ENCODE measurements around the gene KDF1. TPM values are rescaled to one million over a fixed set of nuclear protein-coding genes. Genes with fewer than 3 reads are reported as not detected.
A peak's percentile ranks its signal among the peaks of the same experiment; 100 is the strongest.

Gene KDF1
- total and polyA plus RNA-seq, 2 of the 13 experiments (the other 11 are each of a cell fraction or from before 2014, with no cell fraction given), result 1.9 to 4.9 TPM

DNA sequence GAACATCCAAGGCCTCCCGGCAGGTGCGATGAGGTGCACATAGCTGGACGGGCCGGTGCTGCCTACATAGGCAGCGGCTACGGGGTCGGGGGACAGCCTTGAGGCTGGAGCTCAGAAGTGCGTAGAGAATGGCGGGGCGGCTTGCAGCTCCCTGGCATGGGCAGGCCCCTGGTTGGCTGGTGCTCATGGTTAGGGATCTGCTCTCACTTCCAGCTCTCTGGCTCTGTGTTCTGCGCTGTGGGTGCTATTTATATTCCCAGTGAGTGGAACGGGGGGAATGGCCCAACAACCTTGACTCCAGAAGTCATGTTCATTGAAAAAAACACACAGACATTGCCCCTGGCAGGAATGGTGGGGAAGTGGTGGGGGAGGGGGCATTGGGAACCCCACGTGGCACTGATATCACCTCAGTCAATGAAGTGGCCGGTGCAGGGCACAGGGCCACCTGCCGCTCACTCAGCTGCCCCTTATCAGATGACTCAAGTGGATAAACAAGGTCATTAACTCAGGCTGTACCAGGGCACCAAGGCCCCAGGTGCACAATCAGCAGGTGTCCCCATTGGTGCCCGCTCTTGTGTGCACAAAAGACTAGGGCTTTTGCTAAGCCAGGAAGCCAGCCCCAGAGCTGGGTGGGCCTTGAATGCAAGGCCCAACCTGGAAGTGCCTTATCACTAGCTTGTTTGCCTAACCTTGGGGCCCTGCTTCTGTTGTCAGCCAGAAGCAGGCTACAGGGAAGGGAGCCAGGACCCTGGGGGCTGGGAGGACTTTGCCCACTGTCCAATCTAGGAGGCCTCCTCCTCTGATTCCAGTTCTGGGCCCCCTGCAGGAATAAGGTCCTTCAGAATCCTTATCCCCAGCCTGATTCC is 46.3 kb downstream of the KDF1 start, which contains the start of gene NR0B2 (continued):
- TF ChIP-seq CBX5 (CRISPR knock-in tag; IDR thresholded peaks at IDR 0.05; ENCODE audit: borderline replicate concordance), result peak; percentile 97
- TF ChIP-seq ZNF136 (CRISPR knock-in tag; IDR thresholded peaks at IDR 0.05; ENCODE audit: low read depth), result 0 out of 2 replicates have a peak, but pooled peaks have one; percentile 84
- TF ChIP-seq, protein P1, sequence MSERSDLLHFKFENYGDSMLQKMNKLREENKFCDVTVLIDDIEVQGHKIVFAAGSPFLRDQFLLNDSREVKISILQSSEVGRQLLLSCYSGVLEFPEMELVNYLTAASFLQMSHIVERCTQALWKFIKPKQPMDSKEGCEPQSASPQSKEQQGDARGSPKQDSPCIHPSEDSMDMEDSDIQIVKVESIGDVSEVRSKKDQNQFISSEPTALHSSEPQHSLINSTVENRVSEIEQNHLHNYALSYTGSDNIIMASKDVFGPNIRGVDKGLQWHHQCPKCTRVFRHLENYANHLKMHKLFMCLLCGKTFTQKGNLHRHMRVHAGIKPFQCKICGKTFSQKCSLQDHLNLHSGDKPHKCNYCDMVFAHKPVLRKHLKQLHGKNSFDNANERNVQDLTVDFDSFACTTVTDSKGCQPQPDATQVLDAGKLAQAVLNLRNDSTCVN (CRISPR knock-in tag; IDR thresholded peaks at IDR 0.05; ENCODE audit: borderline replicate concordance), result no peak
- TF ChIP-seq FOXK1 (CRISPR knock-in tag; IDR thresholded peaks at IDR 0.05; ENCODE audit: borderline replicate concordance, low read depth), result peak; percentile 98
- TF ChIP-seq SP1 (IDR thresholded peaks at IDR 0.05), result no peak
- TF ChIP-seq SP1 (CRISPR knock-in tag; IDR thresholded peaks at IDR 0.05), result peak; percentile 14
- no peak for TF ChIP-seq ZNF510 (CRISPR knock-in tag; IDR thresholded peaks at IDR 0.05; ENCODE audit: low read depth)
- peak; percentile 90 for TF ChIP-seq REL (CRISPR knock-in tag; conservative IDR thresholded peaks at IDR 0.05)
- TF ChIP-seq, protein P2, sequence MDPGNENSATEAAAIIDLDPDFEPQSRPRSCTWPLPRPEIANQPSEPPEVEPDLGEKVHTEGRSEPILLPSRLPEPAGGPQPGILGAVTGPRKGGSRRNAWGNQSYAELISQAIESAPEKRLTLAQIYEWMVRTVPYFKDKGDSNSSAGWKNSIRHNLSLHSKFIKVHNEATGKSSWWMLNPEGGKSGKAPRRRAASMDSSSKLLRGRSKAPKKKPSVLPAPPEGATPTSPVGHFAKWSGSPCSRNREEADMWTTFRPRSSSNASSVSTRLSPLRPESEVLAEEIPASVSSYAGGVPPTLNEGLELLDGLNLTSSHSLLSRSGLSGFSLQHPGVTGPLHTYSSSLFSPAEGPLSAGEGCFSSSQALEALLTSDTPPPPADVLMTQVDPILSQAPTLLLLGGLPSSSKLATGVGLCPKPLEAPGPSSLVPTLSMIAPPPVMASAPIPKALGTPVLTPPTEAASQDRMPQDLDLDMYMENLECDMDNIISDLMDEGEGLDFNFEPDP (CRISPR knock-in tag; conservative IDR thresholded peaks at IDR 0.05), result no peak; the same call in 1 of the 2 replicates
- peak; percentile 96 for TF ChIP-seq TAF1 (CRISPR knock-in tag; IDR thresholded peaks at IDR 0.05)
- TF ChIP-seq SP5 (CRISPR knock-in tag; IDR thresholded peaks at IDR 0.05; ENCODE audit: borderline replicate concordance, low read depth), result peak; percentile 81
- TF ChIP-seq MLLT10 (CRISPR knock-in tag; IDR thresholded peaks at IDR 0.05), result peak; percentile 95
- TF ChIP-seq TCF7L2 (IDR thresholded peaks at IDR 0.05; ENCODE audit: low read depth, low read length), result no peak
- TF ChIP-seq ONECUT2 (CRISPR knock-in tag; IDR thresholded peaks at IDR 0.05), result peak; percentile 64
- TF ChIP-seq HOXA9 (CRISPR knock-in tag; IDR thresholded peaks at IDR 0.05; ENCODE audit: borderline replicate concordance), result peak; percentile 68
- TF ChIP-seq FOXA1 (IDR thresholded peaks at IDR 0.05), result peak; percentile 80
- peak; percentile 99 for TF ChIP-seq FOXA1 (CRISPR knock-in tag; IDR thresholded peaks at IDR 0.05)
- TF ChIP-seq NONO (IDR thresholded peaks at IDR 0.05), result no peak
- TF ChIP-seq NONO (CRISPR knock-in tag; conservative IDR thresholded peaks at IDR 0.05), result peak; percentile 97
- TF ChIP-seq ZNF329 (CRISPR knock-in tag; IDR thresholded peaks at IDR 0.05; ENCODE audit: low read depth), result peak; percentile 46; the same call in 1 of the 2 replicates
- peak; percentile 88 for TF ChIP-seq TARDBP (CRISPR knock-in tag; IDR thresholded peaks at IDR 0.05)
- TF ChIP-seq, protein P3, sequence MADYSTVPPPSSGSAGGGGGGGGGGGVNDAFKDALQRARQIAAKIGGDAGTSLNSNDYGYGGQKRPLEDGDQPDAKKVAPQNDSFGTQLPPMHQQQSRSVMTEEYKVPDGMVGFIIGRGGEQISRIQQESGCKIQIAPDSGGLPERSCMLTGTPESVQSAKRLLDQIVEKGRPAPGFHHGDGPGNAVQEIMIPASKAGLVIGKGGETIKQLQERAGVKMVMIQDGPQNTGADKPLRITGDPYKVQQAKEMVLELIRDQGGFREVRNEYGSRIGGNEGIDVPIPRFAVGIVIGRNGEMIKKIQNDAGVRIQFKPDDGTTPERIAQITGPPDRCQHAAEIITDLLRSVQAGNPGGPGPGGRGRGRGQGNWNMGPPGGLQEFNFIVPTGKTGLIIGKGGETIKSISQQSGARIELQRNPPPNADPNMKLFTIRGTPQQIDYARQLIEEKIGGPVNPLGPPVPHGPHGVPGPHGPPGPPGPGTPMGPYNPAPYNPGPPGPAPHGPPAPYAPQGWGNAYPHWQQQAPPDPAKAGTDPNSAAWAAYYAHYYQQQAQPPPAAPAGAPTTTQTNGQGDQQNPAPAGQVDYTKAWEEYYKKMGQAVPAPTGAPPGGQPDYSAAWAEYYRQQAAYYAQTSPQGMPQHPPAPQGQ (CRISPR knock-in tag; IDR thresholded peaks at IDR 0.05; ENCODE audit: borderline replicate concordance), result peak; percentile 92; the same call in 1 of the 2 replicates
- TF ChIP-seq NAIF1 (CRISPR knock-in tag; IDR thresholded peaks at IDR 0.05; ENCODE audit: borderline replicate concordance), result no peak
- peak; percentile 89 for TF ChIP-seq ZNF232 (CRISPR knock-in tag; IDR thresholded peaks at IDR 0.05; ENCODE audit: borderline replicate concordance)
- peak; percentile 82; the same call in 1 of the 2 replicates for TF ChIP-seq MEIS2 (CRISPR knock-in tag; IDR thresholded peaks at IDR 0.05)
- TF ChIP-seq ZFY (CRISPR knock-in tag; IDR thresholded peaks at IDR 0.05), result peak; percentile 78
- TF ChIP-seq MIER2 (CRISPR knock-in tag; IDR thresholded peaks at IDR 0.05), result peak; percentile 49
- peak; percentile 9; the same call in 1 of the 2 replicates for TF ChIP-seq SMC3 (IDR thresholded peaks at IDR 0.05; ENCODE audit: low read length)
